ENCODE results near the gene C6orf132.

- no peak for TF ChIP-seq FOXM1 (IDR thresholded peaks at IDR 0.05; ENCODE audit: low read depth, low read length)
- TF ChIP-seq MEF2B (IDR thresholded peaks at IDR 0.05; ENCODE audit: partially characterized antibody, poor library complexity, severe bottlenecking) = no peak
- TF ChIP-seq ASH2L (IDR thresholded peaks at IDR 0.05; ENCODE audit: borderline replicate concordance, low read depth) = no peak
- TF ChIP-seq CTCF (IDR thresholded peaks at IDR 0.05 in 2 of 3, conservative IDR thresholded peaks at IDR 0.05 in 1 of 3; ENCODE audit: control insufficient read depth in 2 of 3, extremely low read depth in 1 of 3, insufficient read depth in 1 of 3, low read depth in 3 of 3, low read length in 3 of 3) = no peak
Observed at GRCh38 chr6:42128460-42129359, 13.7 kb downstream of the C6orf132 start.

All from GM12878 (cell line).